GM08714 (cell line): ENCODE measurements around the gene LMO7.

Source experiments
- H3K4me3 ChIP-seq: fragments of 200-500 bp; sonication (Bioruptor generic); 2 replicates; pipeline ENCODE4 v1.5.1; 2014; ENCODE audit warnings: mild to moderate bottlenecking, low read length, inconsistent platforms
- ZNF274 ChIP-seq: IDR thresholded peaks from 2 replicates; pipeline ENCODE4 v1.6.1; 2012; ENCODE audit warnings: mild to moderate bottlenecking, low read depth, low read length

LMO7 gene

DNA sequence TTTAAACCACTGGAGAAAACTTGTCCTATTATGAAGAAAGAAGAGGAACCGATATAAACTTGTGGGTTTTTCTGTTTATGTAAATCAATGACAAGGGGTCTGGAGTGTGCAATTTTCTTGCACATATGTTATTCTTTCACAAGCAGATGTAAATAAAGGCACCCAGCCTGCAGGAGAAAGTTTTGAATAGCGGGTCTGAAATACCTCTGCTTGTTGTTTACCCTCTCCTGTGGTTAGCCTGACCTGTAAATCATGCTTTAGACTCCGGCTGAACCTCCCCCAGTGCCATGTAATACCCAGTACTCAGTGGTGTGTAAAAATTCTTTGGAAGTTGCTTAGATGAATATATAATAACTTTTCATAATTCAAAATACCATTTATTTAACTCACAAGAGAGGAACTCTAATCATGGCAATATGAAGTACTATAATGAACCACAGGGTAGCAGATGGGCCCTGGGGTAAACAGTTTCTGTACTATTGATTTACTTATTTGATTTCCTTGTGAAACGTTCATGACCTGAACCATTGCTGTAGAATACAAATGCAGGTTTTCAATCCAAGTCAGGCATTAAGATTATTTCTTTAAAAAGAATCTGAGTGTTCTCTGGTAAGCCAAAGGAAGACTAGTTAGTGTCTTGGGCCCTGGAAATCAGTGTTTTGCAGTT is 245.1 kb downstream of the LMO7 start:
- no peak for TF ChIP-seq ZNF274
- no peak overlapping the region for H3K4me3 ChIP-seq

- H3K4me3 ChIP-seq: no peak overlapping the region
- TF ChIP-seq ZNF274: no peak
Measured at GRCh38 chr13:75882261-75882660, 246.1 kb downstream of the LMO7 start.

DNA sequence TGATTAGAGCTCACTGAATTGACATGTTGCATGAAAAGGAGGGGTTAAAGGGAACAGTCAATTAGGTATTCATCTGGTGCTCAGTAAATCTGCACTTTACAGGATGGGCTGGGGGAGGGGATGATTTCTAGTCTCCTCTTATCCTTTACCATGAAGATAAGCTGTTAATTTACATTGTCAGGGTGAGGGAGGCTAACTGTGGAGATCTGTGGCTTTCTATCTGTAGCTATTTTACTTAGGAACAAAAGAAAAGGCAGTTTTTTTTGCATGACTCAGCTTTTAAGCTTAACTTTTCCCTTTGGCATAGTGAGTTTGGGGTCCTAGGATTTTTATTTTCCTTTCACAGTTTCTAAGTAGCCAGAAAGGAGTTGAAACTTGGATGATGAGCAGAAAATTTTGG is 253.3 kb downstream of the LMO7 start:
- no peak for TF ChIP-seq ZNF274

DNA sequence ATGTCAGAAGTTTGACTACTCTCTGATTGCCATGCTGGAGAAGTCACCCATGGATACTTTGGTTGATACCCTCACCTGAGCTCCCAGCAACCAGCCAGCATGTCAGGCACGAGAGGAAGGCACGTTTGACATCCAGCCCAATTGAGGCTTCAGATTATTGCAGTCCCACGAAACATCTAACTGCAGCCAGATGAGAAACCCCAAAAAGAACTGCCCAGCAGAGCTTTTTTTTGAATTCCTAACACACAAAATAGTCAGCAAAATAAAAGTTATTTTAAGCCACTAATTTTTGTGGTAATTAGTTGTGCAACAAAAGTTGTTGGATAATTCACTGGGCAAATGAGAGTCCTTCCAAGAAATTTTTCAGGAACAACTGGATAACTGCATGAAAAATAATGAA is 259.0 kb downstream of the LMO7 start:
- no peak for TF ChIP-seq ZNF274
- H3K4me3 ChIP-seq: no peak overlapping the region

More for the DNA sequence above, 253.3 kb downstream of the LMO7 start:
- H3K4me3 ChIP-seq: no peak overlapping the region

DNA sequence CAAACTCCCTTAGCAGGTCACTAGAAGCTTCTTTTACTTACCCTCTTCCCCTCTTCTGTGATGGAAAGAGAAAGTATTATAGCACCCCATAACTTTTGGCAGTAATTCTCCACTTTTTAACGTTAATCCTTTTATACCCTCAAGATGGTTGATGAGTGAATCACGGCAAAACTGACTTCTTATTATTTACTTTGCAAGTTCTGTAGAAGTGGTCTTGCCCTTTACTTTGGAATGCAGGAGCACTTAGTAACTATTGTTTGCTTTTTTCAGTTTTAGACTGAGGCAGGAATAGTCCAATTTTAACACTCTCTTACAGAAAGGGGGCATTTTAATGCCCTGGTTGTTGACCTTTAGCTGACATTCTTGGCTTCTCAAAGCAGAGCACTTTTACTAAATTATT is 260.1 kb downstream of the LMO7 start:
- no peak for TF ChIP-seq ZNF274
- H3K4me3 ChIP-seq: no peak overlapping the region

- no peak overlapping the region for H3K4me3 ChIP-seq
- no peak for TF ChIP-seq ZNF274
Measured at GRCh38 chr13:75897386-75897785, 261.3 kb downstream of the LMO7 start.

DNA sequence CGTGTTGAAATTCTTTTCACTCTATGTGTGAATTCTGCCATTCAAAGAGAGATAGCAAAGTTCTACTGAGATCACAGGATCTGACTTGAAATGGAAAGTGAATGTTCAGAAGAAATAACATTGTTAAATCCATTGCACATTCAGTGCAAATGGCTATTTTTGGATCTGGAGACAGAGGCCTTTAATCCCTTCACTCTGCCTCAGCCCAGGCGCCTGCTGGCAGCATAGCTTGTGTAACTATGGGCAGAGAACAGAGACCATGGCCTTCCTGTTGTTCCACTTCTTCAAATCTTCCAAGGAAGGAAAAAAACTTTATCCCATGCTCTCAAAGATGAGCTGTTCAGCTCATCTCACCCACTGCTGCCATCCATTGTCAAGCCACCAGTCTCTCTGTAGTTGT is 265.4 kb downstream of the LMO7 start:
- no peak for TF ChIP-seq ZNF274
- H3K4me3 ChIP-seq: no peak overlapping the region

- H3K4me3 ChIP-seq: no peak overlapping the region
- no peak for TF ChIP-seq ZNF274
Measured at GRCh38 chr13:75902166-75903104, 266.3 kb downstream of the LMO7 start.

- H3K4me3 ChIP-seq: no peak overlapping the region
Measured at GRCh38 chr13:75904012-75904411, 267.9 kb downstream of the LMO7 start.

DNA sequence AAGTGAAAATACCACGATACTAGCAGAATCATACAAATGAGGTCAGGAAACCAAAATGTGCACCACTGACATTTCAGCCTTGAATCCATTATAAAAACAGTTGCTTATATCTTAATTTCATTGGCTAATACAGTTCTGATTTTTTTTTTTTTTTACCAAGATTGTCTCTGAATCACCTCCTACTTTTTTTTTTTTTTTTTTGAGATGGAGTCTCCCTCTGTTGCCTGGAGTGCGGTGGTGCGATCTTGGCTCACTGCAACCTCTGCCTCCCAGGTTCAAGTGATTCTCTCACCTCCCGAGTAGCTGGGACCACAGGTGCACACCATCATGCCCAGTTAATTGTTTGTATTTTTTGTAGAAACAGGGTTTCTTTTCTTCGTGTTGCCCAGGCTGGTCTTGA is 270.2 kb downstream of the LMO7 start:
- no peak overlapping the region for H3K4me3 ChIP-seq
- TF ChIP-seq ZNF274: no peak

More at GRCh38 chr13:75904012-75904411, 267.9 kb downstream of the LMO7 start:
- no peak for TF ChIP-seq ZNF274

GRCh38 chr13:75907044-75907443 is 270.9 kb downstream of the LMO7 start:
- no peak overlapping the region for H3K4me3 ChIP-seq
- TF ChIP-seq ZNF274: no peak

DNA sequence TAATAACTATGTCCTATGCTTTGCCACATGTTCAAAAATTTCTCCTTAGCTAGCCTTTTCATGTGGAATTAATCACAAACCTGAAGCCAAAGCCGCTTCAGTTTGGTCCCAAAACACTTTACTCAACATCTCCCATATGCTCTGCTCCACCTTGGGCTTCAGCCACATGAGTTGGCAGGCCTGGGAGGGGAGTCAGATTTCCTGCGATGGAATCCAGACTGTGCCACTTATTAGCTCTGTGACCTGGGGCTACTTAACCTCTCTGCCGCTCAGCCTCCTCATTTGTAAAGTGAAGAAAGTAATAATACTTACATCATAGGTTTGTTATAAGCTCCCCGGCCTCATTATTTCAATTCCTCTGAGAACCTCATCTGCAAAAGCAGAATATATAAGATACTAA is 272.0 kb downstream of the LMO7 start:
- TF ChIP-seq ZNF274: no peak
- no peak overlapping the region for H3K4me3 ChIP-seq
